NOMO-1 treated with DMSO at 0.1 percent for 48 hours (cell line): ENCODE results near the gene CSH1.
A peak's percentile ranks its signal among the peaks of the same experiment; 100 is the strongest.
"Not testable (repeated sequence)": the region's sequence is repeated elsewhere in the genome, so short reads cannot be mapped to it uniquely, and the experiment has no call there.

ENCODE experiments used
- DNase-seq: peaks from one replicate; lab custom pipeline; 2025; ENCODE audit not compliant: unreplicated experiment; lab: John Stamatoyannopoulos, UW

The CSH1 gene

DNA sequence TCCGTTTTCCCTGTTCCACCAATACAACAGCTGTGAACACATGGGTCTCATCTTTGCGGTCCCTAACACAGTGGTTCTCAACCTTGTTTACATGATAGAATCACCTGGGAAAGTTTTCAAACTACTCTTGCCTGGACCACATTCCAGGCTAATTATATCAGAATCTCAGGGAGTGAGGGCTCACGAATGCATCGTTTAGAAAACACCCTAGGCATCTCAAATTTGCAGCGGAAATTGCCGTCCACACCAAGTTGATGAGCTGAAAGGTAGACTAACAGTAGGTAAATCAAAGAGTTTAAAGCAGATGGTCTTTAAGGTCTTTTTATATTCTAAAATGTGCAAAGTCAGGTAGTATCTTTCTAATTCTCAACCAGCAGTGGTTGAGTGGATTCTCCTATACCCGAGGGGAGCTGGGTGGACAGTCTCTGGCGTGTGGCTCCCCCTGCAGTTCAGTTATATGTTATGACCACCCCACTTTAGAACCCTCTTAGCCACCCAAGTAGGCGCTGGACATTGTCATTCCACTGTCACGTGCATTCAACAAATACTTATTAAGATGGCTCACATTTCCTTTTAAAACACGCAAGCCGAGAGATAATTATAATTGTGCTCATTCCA lies 10.9 kb upstream of the CSH1 start:
- not testable (repeated sequence) for DNase-seq

DNA sequence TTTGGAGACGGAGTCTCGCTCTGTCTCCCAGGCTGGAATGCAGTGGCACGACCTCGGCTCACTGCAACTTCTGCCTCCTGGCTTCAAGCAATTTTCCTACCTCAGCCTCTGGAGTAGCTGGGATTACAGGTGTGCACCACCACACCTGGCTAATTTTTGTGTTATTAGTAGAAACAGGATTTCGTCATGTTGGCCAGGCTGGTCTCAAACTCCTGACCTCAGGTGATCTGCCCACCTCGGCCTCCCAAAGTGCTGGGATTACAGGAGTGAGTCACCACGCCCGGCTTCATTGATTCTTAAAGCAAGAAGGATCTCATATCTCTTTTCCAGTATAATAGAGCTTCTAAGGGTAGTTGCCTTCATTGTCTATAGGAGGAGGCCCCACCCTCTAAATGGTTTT lies 8.4 kb upstream of the CSH1 start:
- not testable (repeated sequence) for DNase-seq

DNA sequence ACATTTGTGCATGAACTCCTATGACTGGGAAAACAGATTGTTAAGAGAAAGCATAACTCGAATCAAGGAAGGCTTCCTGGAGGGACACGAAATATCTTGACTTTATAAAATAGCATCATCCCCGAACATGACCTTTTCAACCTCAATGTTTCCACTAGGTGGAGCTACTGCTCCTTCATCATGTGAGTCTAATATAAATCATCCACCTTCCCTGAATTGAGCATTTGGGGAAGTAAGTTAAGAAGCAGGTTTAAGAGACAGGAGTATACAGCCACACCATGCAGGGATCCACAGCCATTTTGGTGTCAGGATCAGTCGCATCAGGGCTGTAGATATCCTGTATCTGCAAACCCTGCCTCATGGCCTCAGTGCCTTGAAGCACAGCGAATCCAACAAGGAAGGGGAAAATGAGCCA lies 7.4 kb upstream of the CSH1 start:
- DNase-seq: not testable (repeated sequence)

DNA sequence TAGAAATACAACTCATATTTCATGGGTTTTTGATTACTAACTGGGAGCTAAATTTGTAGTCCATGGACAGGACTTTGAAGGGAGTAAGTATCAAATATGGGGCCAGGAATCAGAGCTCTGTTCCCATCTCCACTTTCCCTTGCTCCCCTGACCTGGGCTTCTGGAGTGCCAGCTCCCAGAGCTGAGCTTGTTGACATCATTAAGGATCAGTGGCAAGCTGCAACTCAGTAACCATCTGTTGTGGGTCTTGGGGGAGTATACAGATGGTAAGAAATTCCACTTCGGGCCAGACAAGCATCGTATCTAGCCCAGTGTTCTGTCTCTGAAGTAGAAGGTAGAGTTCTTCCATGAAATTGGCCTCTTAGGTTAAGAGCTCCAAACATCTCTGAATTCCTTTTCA lies 5.6 kb upstream of the CSH1 start:
- DNase-seq: not testable (repeated sequence)

DNA sequence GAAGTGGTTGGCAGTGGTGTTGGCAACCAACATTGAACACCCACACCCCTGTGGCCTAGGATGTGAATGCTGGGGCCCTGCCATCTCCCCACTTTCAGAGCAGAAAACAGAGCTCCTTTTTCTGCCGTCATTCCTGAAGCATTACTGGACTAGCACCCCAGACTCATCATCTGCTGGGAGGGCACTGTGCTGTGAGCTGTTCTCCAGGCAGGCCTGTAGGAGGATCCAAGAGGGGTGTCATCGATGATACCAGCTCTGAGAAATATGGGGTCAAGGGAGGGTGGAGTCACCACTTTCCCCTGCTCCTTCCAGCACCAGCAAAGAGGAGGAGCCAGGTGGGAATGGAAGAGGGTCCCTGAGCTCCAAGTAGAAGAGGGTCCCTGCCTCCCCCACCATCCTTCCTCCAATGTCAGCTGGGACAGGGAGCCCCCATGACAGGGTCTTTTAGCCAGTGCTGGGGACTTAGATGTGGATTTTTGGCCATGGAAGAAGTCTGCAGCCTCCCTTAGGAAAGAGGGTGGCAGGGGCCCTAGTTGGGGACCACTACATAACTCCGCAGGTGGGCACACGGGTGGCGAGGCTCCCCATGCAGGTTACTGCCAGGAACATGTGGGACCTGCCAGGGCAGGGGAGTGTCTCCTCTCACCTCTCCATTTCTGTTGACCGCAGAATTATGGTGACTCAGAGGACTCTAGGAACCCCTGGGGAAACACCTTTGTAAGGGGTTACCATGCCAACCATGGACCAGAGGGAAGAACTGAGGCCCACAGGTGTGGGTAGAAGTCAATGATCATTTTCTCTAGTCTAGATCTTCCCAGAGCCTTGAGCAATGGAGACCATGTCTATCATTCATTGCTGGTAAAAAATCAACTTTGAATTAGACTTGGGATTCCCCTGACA lies 2.8 kb upstream of the CSH1 start:
- DNase-seq: not testable (repeated sequence)

DNA sequence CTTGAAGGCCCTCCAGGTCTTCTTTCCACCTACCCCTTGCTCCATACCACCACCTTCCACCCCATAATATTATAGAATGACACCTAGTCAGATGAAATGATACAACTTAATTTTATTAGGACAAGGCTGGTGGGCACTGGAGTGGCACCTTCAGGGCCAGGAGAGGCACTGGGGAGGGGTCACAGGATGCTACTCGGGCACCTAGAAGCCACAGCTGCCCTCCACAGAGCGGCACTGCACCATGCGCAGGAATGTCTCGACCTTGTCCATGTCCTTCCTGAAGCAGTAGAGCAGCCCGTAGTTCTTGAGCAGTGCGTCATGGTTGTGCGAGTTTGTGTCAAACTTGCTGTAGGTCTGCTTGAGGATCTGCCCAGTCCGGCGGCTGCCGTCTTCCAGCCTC lies 1.6 kb downstream of the CSH1 start:
- DNase-seq: not testable (repeated sequence)

DNA sequence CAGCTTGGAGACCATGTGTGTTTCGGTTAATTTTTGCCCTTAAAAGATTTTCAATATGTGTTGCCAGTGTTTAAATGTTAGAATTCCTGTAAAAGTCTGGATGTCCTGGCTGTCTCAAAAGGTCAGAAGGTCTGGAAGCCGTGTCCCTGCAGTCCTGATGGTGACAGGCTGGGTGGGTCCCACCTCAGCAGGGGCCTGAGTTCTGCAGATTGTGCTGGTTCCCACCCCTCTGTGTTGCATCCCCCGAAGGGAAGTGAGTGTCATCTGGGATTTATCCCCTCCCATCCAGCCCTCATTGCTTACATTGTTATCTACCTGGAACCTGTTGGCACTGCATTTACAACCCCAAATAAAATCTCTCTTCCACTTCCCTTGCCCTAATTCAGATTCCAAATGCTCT lies 2.4 kb downstream of the CSH1 start:
- DNase-seq: not testable (repeated sequence)

DNA sequence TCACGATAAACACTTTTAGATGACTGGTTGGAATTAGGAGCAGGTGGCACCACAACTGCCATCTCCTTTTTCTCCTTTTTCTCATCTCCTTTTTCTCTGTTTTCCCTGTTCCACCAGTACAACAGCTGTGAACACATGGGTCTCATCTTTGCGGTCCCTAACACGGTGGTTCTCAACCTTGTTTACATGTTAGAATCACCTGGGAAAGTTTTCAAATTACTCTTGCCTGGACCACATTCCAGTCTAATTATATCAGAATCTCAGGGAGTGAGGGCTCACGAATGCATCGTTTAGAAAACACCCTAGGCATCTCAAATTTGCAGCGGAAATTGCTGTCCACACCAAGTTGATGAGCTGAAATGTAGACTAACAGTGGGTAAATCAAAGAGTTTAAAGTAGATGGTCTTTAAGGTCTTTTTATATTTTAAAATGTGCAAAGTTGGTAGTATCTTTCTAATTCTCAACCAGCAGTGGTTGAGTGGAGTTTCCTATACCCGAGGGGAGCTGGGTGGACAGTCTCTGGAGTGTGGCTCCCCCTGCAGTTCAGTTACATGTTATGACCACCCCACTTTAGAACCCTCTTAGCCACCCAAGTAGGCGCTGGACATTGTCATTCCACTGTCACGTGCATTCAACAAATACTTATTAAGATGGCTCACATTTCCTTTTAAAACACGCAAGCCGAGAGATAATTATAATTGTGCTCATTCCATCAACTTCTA lies 3.9 kb downstream of the CSH1 start:
- DNase-seq: not testable (repeated sequence)

DNA sequence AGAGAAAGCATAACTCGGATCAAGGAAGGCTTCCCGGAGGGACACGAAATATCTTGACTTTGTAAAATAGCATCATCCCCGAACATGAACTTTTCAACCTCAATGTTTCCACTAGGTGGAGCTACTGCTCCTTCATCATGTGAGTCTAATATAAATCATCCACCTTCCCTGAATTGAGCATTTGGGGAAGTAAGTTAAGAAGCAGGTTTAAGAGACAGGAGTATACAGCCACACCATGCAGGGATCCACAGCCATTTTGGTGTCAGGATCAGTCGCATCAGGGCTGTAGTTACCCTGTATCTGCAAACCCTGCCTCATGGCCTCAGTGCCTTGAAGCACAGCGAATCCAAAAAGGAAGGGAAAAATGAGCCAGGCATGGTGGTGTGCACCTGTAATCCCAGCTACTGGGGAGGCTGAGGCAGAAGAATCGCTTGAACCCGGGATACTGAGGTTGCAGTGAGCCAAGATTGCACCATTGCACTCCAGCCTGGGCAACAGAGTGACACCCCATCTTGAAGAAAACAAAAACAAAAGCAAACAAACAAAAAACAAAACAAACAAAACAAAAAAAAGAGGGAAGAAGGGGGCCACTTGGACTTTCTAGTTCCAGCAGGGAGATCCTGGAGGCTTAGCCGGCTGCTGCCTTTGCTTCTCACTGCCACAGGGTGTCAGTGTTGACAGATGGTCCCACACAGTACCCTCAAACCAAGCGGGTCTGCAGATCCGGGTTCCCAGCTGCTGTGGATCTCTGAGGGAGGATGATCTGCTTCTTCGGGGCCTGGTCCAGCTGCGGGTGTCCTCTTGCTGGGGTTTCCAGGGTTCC lies 7.1 kb downstream of the CSH1 start:
- peak; percentile 10 for DNase-seq

DNA sequence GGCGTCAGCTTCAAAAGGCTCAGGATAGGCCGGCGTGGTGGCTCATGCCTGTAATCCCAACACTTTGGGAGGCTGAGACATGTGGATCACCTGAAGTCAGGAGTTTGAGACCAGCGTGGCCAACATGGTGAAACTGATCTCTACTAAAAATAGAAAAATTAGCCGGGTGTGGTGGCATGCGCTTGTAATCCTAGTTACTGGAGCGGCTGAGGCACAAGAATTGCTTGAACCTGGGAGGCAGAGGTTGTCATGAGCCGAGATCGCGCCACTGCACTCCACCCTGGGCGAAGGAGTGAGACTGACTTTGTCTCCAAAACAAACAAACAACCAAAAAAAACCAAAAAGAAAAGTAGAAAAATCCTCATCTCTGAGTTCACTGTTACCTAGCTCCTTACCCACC lies 11.3 kb downstream of the CSH1 start:
- not testable (repeated sequence) for DNase-seq

DNA sequence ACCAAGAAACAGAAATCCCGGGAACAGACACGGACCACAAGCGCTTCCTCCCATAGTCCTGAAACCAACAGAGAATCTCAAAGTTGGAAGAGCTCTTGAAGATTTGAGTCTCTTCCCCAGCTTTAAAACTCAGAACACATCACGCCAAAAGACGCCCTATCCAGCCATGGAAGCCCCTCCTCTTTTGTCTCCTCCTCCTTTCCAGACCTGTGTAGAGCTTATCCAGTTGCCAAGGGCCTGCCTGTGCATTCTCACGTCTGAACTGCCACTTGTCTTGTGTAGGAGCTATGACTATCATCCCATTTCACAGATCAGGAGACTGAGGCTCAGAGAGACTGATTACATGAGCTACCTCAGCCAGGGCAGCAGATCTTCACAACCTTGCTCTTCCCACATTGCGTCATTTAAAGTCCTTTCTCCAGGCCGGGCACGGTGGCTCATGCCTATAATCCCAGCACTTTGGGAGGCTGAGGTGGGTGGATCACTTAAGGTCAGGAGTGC lies 13.7 kb downstream of the CSH1 start:
- not testable (repeated sequence) for DNase-seq

DNA sequence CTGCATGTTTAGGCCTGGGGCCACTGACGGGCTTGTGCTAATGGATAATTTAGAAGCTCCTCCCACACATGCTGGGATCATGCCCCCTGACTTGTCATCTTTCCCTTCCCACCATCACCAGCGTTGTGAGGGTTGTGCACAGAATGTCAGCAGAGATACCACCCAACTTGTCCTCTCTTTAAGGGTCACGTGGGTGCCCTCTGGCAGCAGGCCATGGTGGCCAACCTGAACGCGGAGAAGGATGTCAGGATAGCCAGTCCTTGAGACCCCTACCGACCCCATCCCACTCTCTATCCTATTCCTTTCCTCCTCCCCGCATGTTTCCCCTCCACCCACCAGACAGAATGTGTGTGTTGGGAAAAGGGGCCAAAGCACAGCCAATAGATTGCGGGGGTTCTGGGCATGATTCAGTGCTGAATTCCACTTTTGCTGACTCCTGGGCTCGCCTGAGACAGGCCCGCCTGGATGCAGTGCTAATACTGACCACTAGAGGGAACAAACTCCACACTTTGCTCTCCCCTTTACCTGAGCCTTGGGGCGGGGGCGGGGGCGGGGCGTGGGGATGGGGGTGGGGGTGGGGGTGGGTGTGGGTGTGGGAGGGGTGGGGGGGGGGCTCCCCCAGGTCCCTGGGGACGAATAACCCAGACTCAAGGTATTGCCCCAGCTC lies 14.3 kb downstream of the CSH1 start, which contains the start of gene GH2:
GH2 (minus strand) TSS at position 10 of the 667 bp plus-strand sequence. CDS start 143 bp downstream, outside the sequence.
- peak; percentile 44 for DNase-seq

DNA sequence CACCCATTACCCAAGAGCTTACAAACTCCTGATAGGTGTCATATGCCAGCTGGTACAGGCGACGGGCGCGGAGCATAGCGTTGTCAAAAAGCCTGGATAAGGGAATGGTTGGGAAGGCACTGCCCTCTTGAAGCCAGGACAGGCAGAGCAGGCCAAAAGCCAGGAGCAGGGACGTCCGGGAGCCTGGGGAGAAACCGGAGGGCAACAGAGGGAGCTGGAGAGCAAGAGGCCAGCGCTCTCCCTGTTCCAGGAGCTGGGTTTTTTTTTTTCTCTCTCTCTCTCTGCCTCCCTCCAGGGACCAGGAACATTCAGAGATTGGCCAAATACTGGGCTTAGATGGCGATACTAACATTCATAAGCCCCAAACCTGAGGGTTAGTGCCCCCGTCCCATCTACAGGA lies 15.0 kb downstream of the CSH1 start:
- DNase-seq: not testable (repeated sequence)

DNA sequence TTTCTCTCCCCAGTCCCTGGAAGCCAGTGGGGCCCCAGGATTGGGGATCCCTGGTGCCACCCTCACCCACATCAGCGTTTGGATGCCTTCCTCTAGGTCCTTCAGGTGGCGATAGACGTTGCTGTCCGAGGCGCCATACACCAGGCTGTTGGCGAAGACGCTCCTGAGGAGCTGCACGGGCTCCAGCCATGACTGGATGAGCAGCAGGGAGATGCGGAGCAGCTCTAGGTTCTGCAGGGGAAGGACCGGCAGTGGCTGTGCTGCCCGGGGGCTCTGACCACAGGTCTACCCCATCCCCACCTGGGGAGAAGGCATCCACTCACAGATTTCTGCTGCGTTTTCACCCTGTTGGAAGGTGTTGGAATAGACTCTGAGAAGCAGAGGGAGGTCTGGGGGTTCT lies 15.7 kb downstream of the CSH1 start:
- DNase-seq: no peak

DNA sequence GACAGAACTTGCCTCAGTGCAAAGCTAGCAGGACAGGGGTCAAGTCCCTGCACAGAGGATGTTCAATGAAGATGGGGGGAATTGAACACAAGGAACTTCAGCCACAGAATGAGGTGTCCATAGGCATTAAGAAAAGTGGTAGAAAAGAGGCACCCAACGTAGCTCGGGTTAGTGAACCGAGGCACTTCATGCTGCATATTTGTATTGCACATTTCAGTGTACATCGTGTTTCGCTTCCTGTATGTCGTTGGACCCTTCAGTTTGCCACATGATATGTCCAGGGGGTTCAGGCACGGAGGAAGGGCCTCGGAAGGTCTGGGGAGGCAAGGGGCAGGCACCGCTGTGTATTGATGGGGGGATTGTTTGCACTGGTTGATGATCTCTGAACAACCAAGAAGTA lies 18.0 kb downstream of the CSH1 start:
- DNase-seq: not testable (repeated sequence)

DNA sequence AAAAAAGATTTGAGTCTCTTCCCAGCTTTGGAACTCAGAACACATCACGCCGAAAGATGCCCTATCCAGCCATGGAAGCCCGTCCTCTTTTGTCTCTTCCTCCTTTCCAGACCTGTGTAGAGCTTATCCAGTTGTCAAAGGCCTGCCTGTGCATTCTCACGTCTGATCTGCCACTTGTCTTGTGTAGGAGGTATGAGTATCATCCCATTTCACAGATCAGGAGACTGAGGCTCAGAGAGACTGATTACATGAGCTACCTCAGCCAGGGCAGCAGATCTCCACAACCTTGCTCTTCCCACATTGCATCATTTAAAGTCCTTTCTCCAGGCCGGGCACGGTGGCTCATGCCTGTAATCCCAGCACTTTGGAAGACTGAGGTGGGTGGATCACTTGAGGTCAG lies 21.7 kb downstream of the CSH1 start:
- DNase-seq: not testable (repeated sequence)

DNA sequence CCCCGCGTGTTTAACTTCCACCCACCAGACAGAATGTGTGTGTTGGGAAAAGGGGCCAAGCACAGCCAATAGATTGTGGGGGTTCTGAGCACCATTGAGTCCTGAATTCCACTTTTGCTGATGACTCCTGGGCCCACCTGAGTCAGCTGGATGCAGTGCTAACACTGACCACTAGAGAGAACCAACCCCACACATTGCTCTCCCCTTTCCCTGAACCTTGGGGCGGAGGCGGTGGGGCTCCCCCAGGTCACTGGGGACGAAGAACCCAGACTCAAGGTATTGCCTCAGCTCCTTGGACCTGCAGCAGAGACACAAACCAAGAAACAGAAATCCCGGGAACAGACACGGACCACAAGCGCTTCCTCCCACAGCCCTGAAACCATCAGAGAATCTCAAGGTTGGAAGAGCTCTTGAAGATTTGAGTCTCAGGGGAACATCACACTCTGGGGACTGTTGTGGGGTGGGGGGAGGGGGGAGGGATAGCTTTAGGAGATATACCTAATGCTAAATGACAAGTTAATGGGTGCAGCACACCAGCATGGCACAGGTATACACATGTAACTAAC lies 22.2 kb downstream of the CSH1 start:
- DNase-seq: not testable (repeated sequence)

DNA sequence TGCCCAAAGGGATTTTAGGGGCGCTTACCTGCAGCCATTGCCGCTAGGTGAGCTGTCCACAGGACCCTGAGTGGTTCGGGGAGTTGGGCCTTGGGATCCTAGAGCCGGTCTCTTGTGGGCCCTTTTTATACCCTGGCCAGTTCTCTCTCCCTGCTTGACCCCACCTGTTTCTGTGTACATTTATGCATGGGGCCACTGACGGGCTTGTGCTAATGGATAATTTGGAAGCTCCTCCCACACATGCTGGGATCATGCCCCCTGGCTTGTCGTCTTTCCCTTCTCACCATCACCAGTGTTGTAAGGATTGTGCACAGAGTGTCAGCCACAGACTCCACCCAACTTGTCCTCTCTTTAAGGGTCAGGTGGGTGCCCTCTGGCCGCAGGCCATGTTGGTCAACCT lies 22.8 kb downstream of the CSH1 start, which contains the start of gene CSH2:
CSH2 (minus strand) TSS at position 101 of the 400 bp plus-strand sequence; CDS start at position 38, 63 bp downstream.
- DNase-seq: not testable (repeated sequence)

DNA sequence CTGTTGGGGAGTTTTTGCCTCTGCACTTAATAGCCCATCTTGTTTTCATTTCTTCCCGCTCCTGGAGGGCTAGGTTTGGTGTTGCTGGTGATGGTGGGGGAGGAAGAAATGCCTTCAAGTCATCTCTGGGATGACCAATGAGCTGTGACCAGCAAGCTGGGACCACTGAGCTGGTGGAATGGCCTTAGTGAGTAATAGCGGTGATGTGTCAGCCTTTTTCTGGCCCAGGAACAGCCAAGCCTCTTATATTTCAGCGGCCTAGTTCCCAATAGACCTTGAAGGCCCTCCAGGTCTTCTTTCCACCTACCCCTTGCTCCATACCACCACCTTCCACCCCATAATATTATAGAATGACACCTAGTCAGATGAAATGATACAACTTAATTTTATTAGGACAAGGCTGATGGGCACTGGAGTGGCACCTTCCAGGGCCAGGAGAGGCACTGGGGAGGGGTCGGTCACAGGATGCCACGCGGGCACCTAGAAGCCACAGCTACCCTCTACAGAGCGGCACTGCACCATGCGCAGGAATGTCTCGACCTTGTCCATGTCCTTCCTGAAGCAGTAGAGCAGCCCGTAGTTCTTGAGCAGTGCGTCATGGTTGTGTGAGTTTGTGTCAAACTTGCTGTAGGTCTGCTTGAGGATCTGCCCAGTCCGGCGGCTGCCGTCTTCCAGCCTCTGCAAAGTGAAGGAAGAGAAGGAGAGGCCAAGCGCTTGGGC lies 24.6 kb downstream of the CSH1 start:
- not testable (repeated sequence) for DNase-seq
